ENCODE results near the gene DDX51. TPM values are rescaled to one million over a fixed set of nuclear protein-coding genes. Genes with fewer than 3 reads are reported as not detected.

The DDX51 gene
- total RNA-seq, 4 donors from 2014 or later = 9.1 to 12.8 (median 11.3) TPM

DNA sequence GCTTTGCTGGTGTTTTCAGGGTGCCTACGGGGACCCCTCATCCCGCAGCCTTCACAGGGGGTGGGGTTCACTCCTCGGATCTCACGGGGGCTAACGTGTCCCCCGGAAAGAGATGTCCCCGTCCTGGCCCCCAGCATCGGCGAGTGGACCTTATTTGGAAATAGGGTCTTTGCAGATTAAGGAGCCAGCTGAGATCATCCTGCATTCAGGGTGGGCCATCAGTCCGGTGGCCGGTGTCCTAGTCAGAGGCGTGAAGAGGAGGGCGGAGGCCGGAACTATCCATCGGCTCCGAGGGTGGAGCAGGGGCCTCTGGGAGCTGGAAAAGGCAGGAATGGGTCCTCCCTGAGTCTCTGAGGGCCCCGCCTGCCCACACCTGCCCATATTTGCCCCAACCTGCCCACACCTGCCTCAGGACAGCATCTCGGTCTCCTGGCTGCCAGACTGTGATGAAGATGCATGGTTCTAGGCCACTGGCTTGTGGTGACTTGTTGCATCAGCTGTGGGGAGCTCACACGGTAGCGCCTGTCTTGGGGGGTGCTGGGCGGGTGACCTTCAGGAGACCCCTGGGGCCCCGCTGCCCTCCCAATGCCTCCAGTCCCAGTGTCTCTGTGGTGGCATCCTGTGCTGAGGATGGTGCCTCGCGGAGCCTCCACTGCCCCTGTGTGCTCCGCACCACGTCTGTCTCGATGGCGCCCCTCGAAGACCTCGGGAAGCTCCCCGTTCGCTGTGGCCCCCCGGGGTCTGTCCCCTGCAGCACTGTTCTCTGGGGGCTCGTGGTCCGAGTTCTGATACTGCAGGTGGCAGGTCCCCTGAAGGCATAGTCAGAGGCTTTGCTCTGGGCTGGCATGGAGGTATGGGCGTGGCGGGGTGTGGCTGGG is 14.8 kb upstream of the DDX51 start:
- no peak overlapping the region for H3K4me3 ChIP-seq
- no peaks in the 10 kb centered on the region for H3K9me3 ChIP-seq
- H3K4me1 ChIP-seq = peaks cover 0 to 26% (median 21%) of the 10 kb centered on the region in 4 donors
- H3K36me3 ChIP-seq = peaks cover 0 to 27% (median 19%) of the 10 kb centered on the region in 4 donors
- peaks cover 0 to 31% (median 3%) of the 10 kb centered on the region in 4 donors for H3K27me3 ChIP-seq
- no peak overlapping the region for H3K27ac ChIP-seq (replicated peaks in 1 of 4)
- TF ChIP-seq EP300 (IDR thresholded peaks at IDR 0.05) (no peak), POLR2AphosphoS5 (IDR thresholded peaks at IDR 0.05) (no peak), POLR2A (IDR thresholded peaks at IDR 0.05; ENCODE audit: low read depth) (no peak), CTCF (IDR thresholded peaks at IDR 0.05) (no peak)
- no peak for DNase-seq (ENCODE audit: extremely low spot score)
- intact Hi-C loops (cut with DNase I) = loop anchor here (10.0 kb wide), 1 partner anchor 456 kb away; the partner anchor contains the start of genes LRCOL1 and P2RX2
- 93% methylated on average over 20 of the region's 37 CpGs for WGBS

DNA sequence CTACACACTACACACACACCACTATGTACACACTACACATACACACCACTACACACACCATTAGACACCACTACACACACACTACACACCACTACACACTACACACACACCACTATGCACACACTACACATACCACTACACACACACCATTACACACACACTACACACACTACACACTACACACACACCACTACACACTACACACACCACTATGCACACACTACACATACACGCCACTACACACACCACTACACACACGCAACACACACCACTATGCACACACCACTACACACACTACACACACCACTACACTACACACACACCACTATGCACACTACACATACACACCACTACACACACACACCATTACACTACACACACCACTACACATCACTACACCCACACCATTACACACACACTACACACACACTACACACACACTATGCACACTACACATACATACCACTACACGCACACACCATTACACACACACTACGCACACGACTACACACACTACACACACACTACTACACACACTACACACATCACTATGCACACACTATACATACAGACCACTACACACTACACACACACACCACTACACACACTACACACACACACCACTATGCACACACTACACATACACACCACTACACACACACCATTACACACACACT is 13.8 kb upstream of the DDX51 start:
- Histone ChIP-seq H3K4me1 (peaks cover 0 to 23% (median 17%) of the 10 kb centered on the region in 4 donors), H3K36me3 (peaks cover 0 to 27% (median 19%) of the 10 kb centered on the region in 4 donors), H3K27ac (replicated peaks in 1 of 4) (no peak overlapping the region), H3K9me3 (no peaks in the 10 kb centered on the region), H3K4me3 (no peak overlapping the region), H3K27me3 (peaks cover 0 to 20% (median 0%) of the 10 kb centered on the region in 4 donors)
- 97% methylated on average over 5 of the region's 5 CpGs for WGBS
- no peak for DNase-seq (ENCODE audit: extremely low spot score)
- intact Hi-C loops (cut with DNase I) = loop anchor here (10.0 kb wide), 1 partner anchor 457 kb away; the partner anchor contains the start of genes LRCOL1 and P2RX2
- TF ChIP-seq POLR2A (IDR thresholded peaks at IDR 0.05; ENCODE audit: low read depth) (no peak), EP300 (IDR thresholded peaks at IDR 0.05) (no peak), CTCF (IDR thresholded peaks at IDR 0.05) (no peak), POLR2AphosphoS5 (IDR thresholded peaks at IDR 0.05) (no peak)

DNA sequence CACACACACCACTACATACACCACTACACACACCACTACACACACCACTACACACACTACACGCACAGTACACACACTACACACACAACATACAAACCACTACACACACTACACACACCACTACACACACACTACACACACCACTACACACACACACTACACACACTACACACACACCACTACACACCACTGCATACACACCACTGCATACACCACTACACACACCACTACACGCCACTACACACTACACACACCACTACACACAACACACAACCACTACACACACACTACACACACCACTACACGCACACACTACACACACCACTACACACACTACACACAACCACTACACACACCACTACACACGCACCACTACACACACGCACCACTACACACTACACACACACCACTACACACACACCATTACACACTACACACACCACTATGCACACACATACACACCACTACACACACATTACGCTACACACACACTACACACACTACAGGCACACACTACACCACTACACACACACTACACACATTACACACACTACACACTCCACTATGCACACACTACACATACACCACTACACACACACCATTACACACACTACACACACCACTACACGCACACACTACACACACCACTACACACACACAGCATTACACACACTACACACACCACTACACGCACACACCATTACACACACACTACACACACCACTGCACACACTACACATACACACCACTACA is 12.6 kb upstream of the DDX51 start:
- no peak for DNase-seq (ENCODE audit: extremely low spot score)
- Histone ChIP-seq H3K27me3 (peaks cover 0 to 9% (median 0%) of the 10 kb centered on the region in 4 donors), H3K36me3 (peaks cover 1 to 36% (median 27%) of the 10 kb centered on the region in 4 donors), H3K9me3 (no peaks in the 10 kb centered on the region), H3K4me3 (no peak overlapping the region), H3K4me1 (peaks cover 0 to 12% (median 9%) of the 10 kb centered on the region in 4 donors), H3K27ac (replicated peaks in 1 of 4) (no peak overlapping the region)
- intact Hi-C loops (cut with DNase I) = loop anchor here (10.0 kb wide), 1 partner anchor 458 kb away; the partner anchor contains the start of genes LRCOL1 and P2RX2
- TF ChIP-seq POLR2AphosphoS5 (IDR thresholded peaks at IDR 0.05) (no peak), CTCF (IDR thresholded peaks at IDR 0.05) (no peak), POLR2A (IDR thresholded peaks at IDR 0.05; ENCODE audit: low read depth) (no peak), EP300 (IDR thresholded peaks at IDR 0.05) (no peak)
- 83% methylated on average over 8 of the region's 8 CpGs for WGBS

GRCh38 chr12:132155771-132156572 is 11.9 kb upstream of the DDX51 start:
- peaks cover 0 to 12% (median 9%) of the 10 kb centered on the region in 4 donors for H3K4me1 ChIP-seq
- no peak overlapping the region for H3K27ac ChIP-seq (replicated peaks in 1 of 4)
- 86% methylated on average over 10 of the region's 10 CpGs for WGBS
- H3K4me3 ChIP-seq = no peak overlapping the region
- DNase-seq (ENCODE audit: extremely low spot score) = no peak
- peaks cover 0 to 6% (median 0%) of the 10 kb centered on the region in 4 donors for H3K27me3 ChIP-seq
- intact Hi-C loops (cut with DNase I) = loop anchor here (10.0 kb wide), 1 partner anchor 459 kb away; the partner anchor contains the start of genes LRCOL1 and P2RX2
- H3K9me3 ChIP-seq = no peaks in the 10 kb centered on the region
- no peak for TF ChIP-seq CTCF (IDR thresholded peaks at IDR 0.05)
- H3K36me3 ChIP-seq = peaks cover 5 to 44% (median 35%) of the 10 kb centered on the region in 4 donors

All from esophagus muscularis mucosa (tissue), 4 donors.